Hepatocyte (in vitro differentiated cells): ENCODE measurements around the gene PYCR2.

Source experiments
- CTCF ChIP-seq: fragments of 200-600 bp; sonication (generic); IDR thresholded peaks from 2 replicates; pipeline ENCODE4 v1.5.1; 2016; ENCODE audit warnings: antibody characterized with exemption, mild to moderate bottlenecking; ENCODE audit not compliant: poor library complexity
- EZH2phosphoT487 ChIP-seq: fragments of 200-600 bp; sonication (generic); IDR thresholded peaks from one replicate; pipeline ENCODE4 v1.6.1; 2018; ENCODE audit warnings: antibody characterized with exemption, mild to moderate bottlenecking, low read depth, moderate library complexity; ENCODE audit not compliant: unreplicated experiment, severe bottlenecking

GRCh38 chr1:225942574-225942973 is 18.5 kb upstream of the PYCR2 start:
- TF ChIP-seq CTCF (no peak), EZH2phosphoT487 (no peak)
